ENCODE results near the gene TRIO.

The TRIO gene

GRCh38 chr5:14509556-14509955, 366.4 kb downstream of the TRIO start:
- no peak for TF ChIP-seq CTCF (IDR thresholded peaks at IDR 0.05; ENCODE audit: low read depth, low read length, missing control alignments)
- no peak overlapping the region for H3K4me3 ChIP-seq (ENCODE audit: low read depth, low read length)
- no peak for DNase-seq (ENCODE audit: low read depth)
- in situ Hi-C loops (cut with HindIII; ENCODE audit: low sequenced_read_pairs): loop anchor here (5.0 kb wide), 1 partner anchor 97 kb away; no protein-coding TSS in a partner anchor

GRCh38 chr5:14510156-14510734, 367.1 kb downstream of the TRIO start:
- no peak for DNase-seq (ENCODE audit: low read depth)
- H3K4me3 ChIP-seq (ENCODE audit: low read depth, low read length): no peak overlapping the region
- in situ Hi-C loops (cut with HindIII; ENCODE audit: low sequenced_read_pairs): no loop called here
- no peak for TF ChIP-seq CTCF (IDR thresholded peaks at IDR 0.05; ENCODE audit: low read depth, low read length, missing control alignments)

- in situ Hi-C loops (cut with HindIII; ENCODE audit: low sequenced_read_pairs): no loop called here
- TF ChIP-seq CTCF (IDR thresholded peaks at IDR 0.05; ENCODE audit: low read depth, low read length, missing control alignments): no peak
- H3K4me3 ChIP-seq (ENCODE audit: low read depth, low read length): no peak overlapping the region
- DNase-seq (ENCODE audit: low read depth): no peak
Measured at GRCh38 chr5:14510880-14511279, 367.7 kb downstream of the TRIO start.

DNA sequence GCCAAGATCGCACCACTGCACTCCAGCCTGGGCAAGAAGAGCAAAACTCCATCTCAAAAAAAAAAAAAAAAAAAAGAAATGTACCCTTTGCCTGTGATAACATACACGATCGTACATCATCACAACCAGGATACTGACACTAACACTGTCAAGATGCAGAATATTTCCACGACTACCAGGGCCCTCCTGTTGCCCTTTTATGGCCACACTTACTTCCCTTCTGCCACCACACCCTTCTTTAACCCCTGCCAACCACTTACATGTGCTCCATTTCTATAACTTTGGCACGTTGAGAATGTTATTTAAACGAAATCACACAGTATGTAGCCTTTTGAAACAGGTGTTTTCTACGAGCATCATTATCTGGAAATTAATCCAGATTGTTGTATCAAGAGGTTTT, 369.4 kb downstream of the TRIO start:
- TF ChIP-seq CTCF (IDR thresholded peaks at IDR 0.05; ENCODE audit: low read depth, low read length, missing control alignments): no peak
- no peak overlapping the region for H3K4me3 ChIP-seq (ENCODE audit: low read depth, low read length)

DNA sequence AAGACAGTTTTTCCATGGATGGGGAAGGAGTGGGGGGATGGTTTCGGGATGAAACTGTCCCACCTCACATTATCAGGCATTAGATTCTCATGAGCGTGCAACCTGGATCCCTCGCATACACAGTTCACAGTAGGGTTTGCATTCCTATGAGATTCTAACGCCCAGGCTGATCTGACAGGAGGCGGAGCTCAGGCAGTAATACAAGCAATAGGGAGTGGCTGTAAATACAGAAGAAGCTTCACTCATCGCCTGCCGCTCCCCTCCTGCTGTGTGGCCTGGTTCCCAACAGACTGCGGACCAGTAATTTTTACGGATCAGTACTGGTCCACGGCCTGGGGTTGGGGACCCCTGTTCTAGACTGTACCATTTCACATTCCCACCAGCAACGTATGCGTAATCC, 370.1 kb downstream of the TRIO start:
- no peak for TF ChIP-seq CTCF (IDR thresholded peaks at IDR 0.05; ENCODE audit: low read depth, low read length, missing control alignments)
- no peak for DNase-seq (ENCODE audit: low read depth)
- no peak overlapping the region for H3K4me3 ChIP-seq (ENCODE audit: low read depth, low read length)
- in situ Hi-C loops (cut with HindIII; ENCODE audit: low sequenced_read_pairs): no loop called here

More for the DNA sequence above, 369.4 kb downstream of the TRIO start:
- DNase-seq (ENCODE audit: low read depth): no peak
- in situ Hi-C loops (cut with HindIII; ENCODE audit: low sequenced_read_pairs): no loop called here

GRCh38 chr5:14516901-14517300, 373.8 kb downstream of the TRIO start:
- TF ChIP-seq CTCF (IDR thresholded peaks at IDR 0.05; ENCODE audit: low read depth, low read length, missing control alignments): no peak
- in situ Hi-C loops (cut with HindIII; ENCODE audit: low sequenced_read_pairs): no loop called here
- H3K4me3 ChIP-seq (ENCODE audit: low read depth, low read length): no peak overlapping the region
- no peak for DNase-seq (ENCODE audit: low read depth)

Measured in astrocyte of the cerebellum (primary cell).